Measurements from ENCODE around the gene TIPARP. TPM values are rescaled to one million over a fixed set of nuclear protein-coding genes. Genes with fewer than 3 reads are reported as not detected.
"Not testable (repeated sequence)": the region's sequence is repeated elsewhere in the genome, so short reads cannot be mapped to it uniquely, and the experiment has no call there.

Gene TIPARP
- polyA plus RNA-seq, 3 donors, result 26.9 to 28.3 (median 27.6) TPM

DNA sequence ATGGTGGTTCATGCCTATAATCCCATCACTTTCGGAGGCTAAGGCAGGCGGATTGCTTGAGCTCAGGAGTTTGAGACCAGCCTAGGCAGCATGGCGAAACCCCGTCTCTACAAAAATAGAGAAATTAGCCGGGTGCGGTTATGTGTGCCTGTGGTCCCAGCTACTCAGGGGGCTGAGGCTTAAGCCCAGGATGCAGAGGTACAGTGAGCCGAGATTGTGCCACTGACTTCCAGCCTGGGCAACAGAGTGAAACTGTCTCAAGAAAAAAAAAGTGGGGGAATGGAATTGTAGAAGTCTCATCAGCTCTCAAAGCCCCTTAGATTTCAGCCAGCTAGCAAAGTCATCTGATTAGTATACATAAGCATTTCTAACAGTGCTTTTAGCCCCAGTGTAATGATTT lies 33.2 kb downstream of the TIPARP start:
- DNase-seq (ENCODE audit: low read depth in 3 of 3, low spot score in 2 of 3), result no peak

DNA sequence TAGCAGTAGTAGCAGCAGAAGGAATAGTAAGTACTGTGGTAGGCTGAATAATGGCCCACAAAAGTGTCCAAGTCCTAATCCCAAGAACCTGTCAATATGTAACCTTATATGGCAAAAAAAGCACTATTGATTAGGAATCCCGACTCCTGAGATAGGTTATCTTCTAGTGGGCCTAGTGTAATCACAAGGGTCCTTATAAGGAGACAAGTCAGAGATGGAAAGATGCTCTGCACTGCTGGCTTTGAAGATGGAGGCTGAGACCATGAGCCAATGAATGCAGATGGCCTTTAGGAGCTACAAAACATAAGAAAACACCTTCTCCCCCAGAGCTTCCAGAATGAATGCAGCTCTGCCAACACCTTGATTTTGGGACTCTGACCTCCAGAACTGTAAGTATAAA lies 36.0 kb downstream of the TIPARP start:
- no peak for DNase-seq (ENCODE audit: low read depth in 3 of 3, low spot score in 2 of 3)

DNA sequence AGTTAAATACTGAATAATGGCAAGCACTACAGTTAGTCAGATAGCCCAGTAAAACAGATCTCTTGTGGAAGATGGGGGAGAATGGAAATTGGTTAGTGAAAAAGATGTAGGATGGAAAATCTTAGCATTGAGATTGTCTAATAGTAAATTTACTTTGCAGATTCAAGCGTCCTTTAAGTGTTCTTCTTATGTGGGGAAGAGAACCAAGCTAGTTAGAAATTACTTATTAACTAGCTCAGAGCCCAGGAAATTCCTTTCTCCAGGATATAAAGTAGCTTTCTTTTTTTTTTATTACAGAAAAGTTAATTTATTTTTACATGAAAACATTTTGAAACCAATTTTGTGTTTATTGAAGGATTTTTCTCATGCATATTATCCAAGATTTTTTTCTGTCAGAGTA lies 36.7 kb downstream of the TIPARP start:
- no peak for DNase-seq (ENCODE audit: low read depth in 3 of 3, low spot score in 2 of 3)

DNA sequence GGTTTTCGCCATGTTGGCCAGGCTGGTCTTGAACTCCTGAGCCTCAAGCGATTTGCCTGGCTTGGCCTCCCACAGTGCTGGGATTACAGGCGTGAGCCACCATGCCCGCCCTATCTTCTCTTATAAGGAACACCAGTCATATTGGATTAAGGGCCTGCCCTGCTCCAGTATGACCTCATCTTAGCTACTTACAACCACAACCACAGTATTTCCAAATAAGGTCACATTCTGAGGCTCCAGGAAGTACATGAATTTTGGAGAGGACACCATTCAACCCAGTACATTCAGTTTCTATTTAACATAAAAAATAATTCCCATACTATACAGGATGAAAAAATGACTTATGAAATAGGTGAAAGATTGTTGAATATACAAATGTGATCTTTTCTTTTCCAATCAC lies 37.6 kb downstream of the TIPARP start:
- DNase-seq (ENCODE audit: low read depth in 3 of 3, low spot score in 2 of 3), result not testable (repeated sequence)

DNA sequence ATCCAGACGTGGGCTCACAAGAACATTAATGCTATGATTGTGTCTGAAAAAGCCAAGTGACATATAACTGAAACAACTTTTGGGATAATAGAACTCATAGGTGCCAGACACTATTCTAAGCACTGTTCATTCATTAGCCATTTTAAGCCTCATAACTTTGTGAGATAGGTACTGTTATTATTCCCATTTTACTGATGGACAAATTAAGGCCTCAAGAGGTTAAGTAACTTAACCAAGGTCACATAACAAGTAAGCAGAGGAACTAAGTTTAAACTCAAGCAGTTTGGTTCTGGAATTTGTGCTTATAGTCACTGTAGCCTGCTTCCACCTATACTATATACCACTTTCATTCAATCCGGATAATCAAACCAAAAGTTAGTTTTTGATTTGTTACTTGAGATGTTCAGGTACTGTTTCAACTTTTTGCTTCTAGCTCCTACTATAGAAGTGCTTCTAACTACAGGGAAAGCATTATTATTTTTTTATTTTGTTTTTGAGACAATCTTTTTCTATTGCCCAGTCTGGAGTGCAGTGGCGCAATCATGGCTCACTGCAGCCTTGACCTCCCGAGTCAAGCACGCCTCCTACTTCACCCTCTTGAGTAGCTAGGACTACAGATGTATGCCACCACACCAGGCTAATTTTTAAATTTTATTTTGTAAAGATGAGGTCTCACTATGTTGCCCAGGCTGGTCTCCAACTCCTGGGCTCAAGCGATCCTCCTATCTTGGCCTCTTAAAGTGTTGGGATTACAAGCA lies 41.9 kb downstream of the TIPARP start:
- DNase-seq (ENCODE audit: low read depth in 3 of 3, low spot score in 2 of 3), result no peak

DNA sequence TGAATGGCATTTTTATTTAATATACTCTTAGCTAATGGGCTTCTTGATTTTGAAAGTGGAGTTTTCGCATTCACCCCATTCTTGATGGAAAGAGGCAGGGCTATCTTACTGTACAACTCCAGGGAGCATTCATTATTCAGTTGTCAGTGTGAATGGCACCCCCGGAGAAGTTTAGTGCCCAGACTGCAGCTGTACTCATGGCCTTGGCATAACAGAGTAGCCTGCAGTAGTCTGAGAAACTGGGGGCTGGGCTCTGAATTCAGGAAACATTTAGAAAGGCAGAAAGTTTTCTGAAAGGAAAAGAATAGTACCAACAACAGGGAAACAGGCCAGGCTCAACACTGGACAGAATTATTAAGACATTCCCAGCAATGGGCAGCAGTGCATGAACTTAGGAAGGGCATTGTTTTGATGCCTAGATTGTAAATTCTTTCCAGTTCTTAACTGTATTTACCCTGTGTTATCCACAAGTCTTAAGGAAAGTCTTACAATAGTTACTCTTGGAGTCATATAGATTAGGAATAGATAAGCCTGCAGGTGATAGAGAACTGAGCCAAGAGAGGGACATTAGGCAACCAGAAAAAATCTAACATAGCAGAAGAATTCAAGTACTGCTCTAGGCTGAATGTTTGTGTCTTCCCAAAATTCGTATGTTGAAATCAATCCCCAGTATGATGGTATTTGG lies 44.4 kb downstream of the TIPARP start:
- no peak for DNase-seq (ENCODE audit: low read depth in 3 of 3, low spot score in 2 of 3)

DNA sequence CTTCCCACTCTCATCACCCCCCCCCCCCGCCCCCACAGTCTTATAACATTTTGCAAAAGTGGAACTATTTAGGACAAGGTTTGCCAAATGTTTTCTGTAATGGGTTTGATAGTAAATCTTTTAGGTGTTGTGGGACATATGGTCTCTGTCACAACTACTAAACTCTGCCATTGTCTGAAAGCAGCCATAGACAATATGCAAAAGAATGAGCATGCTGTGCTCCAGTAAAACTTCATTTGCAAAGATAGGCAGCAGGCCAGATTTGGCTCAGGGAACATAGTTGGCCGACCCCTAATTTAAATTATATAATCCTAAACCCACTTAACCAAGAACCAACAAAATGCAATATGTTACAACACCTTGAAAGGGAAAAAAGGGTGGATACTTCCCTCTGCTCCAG lies 46.4 kb downstream of the TIPARP start:
- no peak for DNase-seq (ENCODE audit: low read depth in 3 of 3, low spot score in 2 of 3)

DNA sequence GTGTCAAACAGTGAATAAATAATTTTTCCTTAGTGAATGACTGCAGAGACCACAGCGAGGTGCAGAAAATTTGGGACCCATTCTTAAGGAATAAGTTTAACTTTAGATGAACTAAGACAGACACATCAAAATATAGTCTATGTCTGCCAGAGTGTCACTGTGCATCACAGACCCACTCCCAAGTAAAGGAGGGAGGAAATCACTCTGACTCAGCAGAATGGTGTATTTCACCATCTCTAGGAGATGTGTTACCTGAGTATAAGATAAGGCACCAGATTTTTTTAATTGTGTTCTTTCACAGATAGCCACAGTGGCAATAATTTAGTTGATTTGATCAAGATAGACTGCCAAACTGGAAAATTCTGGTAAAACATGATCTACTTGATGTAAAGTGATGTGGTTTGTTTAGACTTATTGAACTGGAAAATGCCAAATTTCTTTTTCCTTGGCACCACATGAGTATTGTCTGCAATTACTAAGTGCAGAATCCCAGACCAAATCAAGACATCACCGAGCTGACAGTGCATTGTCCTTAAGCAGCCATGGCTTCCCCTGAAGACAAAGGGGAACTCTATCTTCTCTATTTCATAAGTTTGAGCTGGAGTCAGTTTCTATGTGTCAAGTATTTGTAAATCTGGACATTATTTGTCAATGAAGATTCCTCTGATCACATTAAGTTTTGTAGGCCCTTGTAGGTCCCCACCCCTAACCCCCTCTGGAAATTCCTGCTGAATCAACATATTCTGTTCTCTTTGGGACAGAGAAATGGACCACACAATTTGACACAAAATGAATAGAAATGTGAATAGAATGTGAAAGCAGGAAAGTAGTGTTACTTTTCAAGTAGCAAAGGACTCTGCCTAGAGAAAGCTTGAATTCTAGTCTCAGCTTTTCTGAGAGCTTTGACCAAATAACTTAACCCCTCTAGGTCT lies 47.6 kb downstream of the TIPARP start:
- DNase-seq (ENCODE audit: low read depth in 3 of 3, low spot score in 2 of 3), result no peak

DNA sequence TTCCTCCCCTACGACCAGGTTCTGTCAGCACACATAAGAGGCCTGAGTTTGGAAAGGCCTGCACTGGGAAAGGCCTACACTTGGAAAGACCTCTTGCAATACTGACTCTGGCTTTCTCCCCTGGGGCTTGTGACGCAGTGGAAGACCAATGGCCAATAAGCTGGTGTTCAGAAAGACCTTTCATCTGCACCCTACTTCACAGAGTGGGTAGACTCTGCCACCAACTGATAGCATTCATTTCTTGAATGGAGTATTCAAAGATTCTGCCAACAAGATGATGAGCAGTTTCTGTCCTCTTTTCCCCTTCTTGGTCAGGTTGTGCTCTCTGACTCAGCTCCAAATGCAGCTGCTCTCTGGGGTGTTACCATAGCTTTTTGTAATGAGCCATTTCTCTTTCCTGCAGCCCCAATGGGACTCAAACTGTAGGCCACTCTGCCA lies 48.8 kb downstream of the TIPARP start:
- DNase-seq (ENCODE audit: low read depth in 3 of 3, low spot score in 2 of 3), result no peak

DNA sequence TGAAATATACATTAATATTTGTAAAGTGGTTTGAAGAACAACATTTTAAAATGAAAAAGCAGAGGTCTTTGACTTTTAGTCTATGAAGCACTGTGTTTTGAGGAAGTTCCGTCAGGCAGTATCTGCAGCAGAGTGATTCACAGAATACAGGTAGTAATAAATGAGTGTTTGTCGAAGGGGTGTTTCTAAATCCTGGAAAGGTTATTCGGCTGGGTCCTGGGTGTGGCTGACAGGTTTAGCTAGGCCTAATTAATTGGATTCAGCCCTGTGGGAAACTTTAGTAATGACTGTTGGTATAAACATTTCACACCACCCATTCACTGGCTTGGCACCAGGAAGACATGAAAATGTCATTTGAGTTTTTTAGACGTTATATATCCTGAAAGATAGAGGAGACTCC lies 51.3 kb downstream of the TIPARP start:
- DNase-seq (ENCODE audit: low read depth in 3 of 3, low spot score in 2 of 3), result no peak

DNA sequence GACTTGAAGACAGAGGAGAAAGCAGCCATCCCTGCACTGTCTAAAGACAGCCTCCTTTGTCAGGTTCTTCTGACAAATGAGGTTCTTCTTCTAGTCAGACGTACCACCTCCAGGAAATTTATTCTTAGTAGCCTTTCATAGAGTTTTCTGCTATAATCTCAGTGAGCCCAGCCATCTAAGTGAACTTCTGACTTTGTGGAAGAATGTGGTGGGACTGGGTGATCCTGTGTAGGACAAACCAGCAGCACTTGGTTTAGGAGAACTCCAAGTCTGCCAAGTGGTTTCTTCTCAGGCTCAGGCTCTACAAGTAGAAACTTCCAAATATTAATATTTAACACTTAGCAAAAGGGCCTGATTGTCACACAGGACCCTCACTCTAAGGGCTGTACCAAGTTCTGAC lies 52.1 kb downstream of the TIPARP start:
- no peak for DNase-seq (ENCODE audit: low read depth in 3 of 3, low spot score in 2 of 3)

DNA sequence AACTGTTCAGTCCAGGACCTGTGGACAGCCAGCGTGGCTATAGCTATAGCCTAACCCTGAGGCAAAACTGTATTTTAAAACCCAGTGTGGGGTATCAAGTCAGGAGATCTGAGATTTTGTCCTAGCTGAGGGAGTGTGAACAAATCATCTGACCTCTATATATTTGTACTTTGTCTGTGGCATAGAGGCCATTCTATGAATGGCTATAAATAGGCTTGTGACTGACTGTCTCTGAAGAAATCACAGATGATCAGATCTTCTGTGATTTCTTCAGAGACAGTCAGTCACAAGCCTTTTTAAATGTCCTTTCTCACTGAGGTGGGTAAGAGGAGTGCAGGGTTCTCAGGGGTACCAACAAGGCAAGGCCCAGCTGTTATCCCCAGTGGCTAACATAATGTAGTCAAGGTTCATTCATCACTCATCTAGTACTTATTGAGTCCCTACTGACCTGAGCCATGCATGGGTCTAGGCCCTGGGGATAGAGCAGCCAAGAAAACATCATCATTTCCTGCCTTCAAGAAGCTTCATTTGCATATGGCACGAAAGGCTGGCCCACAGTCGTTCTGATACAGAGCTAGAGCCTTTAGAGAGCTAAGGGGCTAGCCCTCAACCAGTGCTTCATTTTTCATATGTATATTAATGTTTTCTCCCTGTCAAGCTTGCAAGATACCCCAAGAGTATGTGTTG lies 53.3 kb downstream of the TIPARP start:
- no peak for DNase-seq (ENCODE audit: low read depth in 3 of 3, low spot score in 2 of 3)

DNA sequence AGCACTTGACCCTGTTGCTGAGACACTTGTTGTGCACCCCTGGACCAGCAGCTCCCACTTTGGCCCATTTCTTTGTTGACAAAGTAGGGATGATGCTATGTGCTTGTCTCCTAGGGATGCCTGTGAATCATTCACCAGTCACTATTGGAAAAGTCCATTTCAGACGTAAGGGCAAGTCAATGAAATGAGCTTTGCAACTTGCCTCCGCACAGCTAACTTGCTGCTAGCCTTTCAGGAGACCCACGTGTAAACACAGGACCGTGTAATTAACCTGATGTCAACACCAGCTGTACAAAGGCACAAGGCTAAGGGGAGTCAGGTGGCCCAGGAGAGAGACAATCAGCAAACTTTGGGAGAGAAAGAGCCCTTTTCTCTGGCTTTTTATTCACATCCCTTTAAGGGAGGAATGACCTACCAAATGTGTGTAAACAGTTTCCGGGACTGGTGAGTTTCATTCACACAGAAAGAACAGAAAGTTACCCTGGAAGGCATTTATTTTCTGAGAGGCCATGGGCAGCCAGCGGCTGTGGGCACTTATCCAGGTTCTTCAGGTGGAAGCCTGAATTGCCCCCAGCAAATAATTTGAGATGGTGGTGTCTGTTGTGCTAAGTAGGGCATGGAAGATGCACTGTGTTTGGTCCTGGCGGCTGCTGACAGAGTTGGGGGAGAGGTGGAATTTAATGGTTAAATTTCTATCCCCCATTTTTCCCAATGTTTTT lies 54.0 kb downstream of the TIPARP start:
- no peak for DNase-seq (ENCODE audit: low read depth in 3 of 3, low spot score in 2 of 3)

DNA sequence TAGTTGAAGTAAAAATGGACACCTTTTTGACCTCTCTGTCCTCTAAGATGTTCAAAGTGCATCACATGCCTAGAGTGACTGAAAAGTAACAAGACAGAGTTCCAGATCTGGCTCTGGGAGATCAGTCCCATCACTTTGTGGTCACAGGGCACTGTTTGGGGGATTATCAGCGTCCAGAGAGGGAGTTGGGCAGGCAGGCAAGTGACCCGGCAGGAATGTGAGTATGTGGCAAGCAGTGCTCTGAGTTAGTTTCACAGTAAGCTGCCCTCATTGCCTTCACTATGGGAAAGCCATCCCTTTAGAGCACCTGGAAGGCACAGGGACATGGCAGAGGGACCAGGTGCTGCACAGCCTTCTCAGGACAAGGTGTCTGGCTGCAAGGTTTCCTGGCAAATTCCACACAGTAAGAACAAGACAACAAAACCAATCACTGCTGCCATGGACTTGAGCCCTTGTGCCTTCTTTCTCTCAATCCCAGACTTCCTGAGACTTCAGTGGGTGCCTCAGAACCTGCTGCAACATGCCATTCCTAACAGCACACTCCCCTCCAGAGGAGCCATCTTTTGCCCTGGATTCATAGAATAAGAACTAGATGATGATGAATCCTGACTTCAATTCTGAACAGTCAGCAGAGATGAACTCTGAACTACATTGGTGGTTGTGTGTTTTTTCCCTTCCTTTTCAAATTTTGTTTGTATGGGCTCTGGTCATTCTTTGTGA lies 55.2 kb downstream of the TIPARP start:
- no peak for DNase-seq (ENCODE audit: low read depth in 3 of 3, low spot score in 2 of 3)

DNA sequence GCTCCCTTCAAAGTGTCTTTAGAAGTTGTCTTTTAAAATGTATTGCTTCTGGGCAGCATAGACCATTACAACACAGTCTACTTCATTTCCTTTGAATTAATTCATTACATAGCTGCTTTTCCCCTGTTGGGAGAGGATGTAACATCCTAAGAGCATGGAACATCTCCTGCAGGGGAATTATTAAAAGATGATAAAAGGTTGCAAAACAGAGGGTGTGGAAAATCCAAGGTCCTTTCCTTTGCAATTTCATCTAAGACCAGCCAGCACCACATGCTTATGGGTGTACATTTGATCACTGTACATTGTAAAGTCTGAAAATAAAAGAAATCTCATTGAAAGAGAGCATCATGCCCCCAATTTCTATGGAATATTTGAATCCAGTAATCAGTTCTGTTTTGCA lies 57.4 kb downstream of the TIPARP start:
- DNase-seq (ENCODE audit: low read depth in 3 of 3, low spot score in 2 of 3), result no peak

DNA sequence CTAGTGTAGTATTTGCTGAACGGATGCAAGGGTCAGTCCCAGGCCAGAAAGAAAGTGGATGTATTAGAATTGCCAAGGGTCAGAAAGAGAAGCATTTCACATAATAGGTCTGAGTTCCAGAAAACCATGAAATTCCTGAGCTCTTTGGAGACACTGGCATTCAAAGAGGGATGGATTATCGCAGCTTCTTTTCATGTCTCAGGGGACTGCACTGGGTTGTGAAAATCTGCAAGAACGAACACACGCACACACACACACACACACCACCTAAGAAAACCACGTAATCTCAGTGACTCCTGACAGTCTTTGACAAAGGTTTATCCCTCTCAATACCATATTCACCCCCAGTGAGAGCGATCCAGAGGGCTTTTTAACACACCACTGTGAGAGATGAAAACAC lies 57.9 kb downstream of the TIPARP start:
- DNase-seq (ENCODE audit: low read depth in 3 of 3, low spot score in 2 of 3), result no peak

DNA sequence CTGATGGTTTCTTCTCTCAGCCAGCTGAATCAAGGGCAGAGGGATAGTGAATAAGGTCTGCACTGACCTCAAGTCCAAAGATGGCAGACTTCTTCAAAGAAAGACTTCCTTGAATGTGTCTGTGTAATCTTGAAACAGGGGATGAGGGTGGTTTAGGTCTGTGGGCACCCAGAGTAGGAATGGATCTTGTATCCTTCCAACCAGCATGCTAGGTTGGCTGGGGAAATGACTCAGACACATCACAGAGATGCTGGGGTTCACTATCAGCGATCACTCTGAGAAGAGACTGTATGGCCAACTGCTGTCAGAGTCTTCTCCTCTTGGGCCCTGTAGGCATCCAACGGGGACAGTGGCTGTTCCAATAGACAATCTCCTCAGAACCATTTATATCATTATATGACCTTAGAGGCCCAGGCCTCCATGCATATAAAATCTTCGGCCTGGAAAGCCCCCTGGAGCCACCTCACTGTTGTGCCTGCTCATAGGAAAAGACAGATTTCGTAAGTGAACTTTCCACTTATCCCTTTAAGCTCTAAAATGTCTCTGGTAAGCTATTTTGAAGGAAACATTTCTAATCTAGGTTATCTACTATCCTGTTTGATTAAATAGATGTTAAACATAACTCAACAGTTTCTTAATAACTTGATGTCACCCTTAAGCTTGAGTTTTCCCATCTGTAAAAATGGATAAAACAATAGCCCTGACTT lies 58.5 kb downstream of the TIPARP start:
- DNase-seq (ENCODE audit: low read depth in 3 of 3, low spot score in 2 of 3), result no peak

DNA sequence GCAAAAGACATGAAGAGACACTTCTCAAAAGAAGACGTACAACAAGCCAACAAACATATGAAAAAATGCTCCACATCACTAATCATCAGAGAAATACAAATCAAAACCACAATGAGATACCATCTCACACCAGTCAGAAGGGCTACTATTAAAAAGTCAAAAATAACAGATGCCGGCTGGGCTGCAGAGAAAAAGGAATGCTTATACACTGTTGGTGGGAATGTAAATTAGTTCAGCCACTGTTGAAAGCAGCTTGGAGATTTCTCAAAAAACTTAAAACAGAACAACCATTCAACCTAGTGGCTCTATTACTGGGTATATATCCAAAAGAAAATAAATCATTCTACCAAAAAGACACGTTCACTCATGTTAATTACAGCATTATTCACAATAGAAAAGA lies 60.3 kb downstream of the TIPARP start:
- DNase-seq (ENCODE audit: low read depth in 3 of 3, low spot score in 2 of 3), result not testable (repeated sequence)

DNA sequence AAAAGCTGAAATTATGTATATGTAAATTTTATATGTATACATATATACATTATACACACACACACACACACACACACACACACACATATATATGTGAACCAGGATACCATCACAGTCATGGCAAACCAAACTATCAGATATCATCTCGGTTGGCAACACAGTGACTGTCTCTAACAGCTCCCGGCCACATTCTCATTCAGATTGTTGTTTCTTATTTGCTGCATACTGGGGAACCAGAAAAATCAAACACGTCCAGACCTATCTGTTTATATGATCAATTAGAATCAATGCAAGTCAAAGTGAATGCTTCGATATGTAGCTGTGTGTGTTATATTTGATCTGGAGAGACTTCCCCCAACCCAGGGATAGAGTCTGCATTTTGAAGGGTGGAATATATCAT lies 61.1 kb downstream of the TIPARP start:
- no peak for DNase-seq (ENCODE audit: low read depth in 3 of 3, low spot score in 2 of 3)

All from right renal cortex interstitium (tissue), 3 donors.